Epithelial cell of prostate (primary cell): ENCODE results near the gene KIAA1958.

ENCODE experiments used
- DNase-seq: peaks from one replicate; pipeline ENCODE4 v3.0.0-alpha.2; 2011; ENCODE audit warnings: low read depth, low spot score
- H3K27ac ChIP-seq: fragments of 450-650 bp; 2 replicates; pipeline ENCODE4 v1.5.1; 2017; ENCODE audit warnings: mild to moderate bottlenecking

Gene KIAA1958, protein sequence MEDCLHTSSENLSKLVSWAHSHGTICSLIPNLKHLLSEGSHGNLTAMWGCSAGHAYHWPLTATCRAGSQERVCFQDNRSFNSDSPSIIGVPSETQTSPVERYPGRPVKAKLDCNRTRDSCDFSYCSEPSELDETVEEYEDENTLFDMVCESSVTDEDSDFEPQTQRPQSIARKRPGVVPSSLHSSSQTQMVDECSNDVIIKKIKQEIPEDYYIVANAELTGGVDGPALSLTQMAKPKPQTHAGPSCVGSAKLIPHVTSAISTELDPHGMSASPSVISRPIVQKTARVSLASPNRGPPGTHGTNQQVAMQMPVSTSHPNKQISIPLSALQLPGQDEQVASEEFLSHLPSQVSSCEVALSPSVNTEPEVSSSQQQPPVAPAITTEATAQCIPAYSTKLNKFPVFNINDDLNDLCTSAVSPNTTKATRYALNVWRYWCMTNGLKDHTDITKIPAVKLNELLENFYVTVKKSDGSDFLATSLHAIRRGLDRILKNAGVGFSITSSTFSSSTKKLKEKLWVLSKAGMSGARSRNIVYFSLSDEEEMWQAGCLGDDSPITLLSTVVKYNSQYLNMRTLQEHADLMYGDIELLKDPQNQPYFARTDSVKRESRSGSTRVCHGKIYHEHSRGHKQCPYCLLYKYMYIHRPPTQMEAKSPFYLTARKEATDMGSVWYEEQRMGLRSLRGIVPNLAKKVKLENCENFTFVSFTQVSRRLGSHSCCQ

DNA sequence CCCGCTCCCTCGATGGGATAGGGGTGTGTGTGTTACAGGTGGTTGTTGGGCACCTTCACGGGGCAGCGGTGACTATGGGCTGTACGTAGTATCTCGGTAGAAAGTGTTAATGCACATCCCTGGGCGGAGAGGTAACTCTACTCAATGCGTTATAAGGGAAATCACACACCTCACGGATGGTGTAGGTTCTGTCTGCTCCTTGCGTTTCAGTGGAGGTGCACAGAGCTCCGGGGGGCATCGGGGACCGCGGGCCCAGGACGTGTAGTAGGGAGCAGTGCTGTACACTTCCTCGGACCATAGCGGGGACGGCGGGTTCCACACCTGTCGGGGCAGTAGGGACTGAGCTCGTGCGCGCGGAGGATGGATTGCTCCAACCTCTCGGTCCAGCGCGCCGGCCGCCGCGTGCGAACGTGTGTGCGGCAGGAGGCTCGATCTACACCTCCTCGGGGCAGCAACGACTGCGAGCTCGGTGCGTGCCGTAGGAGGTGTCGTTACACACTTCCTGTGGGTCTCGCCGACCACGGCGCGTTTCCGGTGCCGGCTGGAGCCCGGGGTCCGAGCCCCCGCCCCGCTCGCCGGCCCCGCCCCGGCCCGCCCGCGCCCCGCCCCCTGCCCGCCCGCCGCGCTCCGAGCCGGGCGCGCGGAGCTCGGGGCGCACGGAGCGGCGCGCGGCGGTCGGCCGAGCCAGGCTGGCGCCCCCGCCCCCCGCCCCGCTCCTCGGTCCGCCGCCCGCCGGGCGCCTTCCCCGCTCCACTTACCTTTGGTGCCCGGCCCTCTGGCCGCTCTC, at the start of gene KIAA1958:
KIAA1958 (plus strand) TSS at position 607 of the 787 bp plus-strand sequence. CDS start 87,254 bp downstream, outside the sequence.
- DNase-seq = peak; percentile 24
- H3K27ac ChIP-seq = peak within 1 kb of the TSS; percentile 27

DNA sequence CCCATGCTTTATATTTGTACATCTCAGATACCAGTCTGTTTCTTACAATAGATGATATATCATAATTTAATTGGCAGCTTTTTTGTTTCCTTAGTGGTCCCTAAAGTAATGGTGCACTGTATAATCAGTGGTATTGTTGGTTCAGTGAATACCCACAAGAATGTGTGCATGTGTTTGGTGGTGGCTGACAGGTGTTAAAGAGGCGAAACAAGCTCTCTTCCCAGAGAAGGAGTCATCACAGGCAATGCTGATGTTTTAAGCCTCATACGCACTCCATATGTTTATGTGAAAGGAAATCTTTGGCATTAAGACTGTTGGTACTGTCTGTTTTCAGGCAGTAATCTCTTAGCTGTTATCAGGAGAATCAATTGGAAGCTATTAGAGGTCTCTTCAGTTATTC, 49.2 kb upstream of the KIAA1958 start:
- H3K27ac ChIP-seq = no peak overlapping the region
- no peak for DNase-seq

- no peak overlapping the region for H3K27ac ChIP-seq
- no peak for DNase-seq
Observed at GRCh38 chr9:112439171-112439570, 47.5 kb upstream of the KIAA1958 start.

GRCh38 chr9:112439825-112440224, 46.8 kb upstream of the KIAA1958 start:
- H3K27ac ChIP-seq = no peak overlapping the region
- DNase-seq = no peak

DNA sequence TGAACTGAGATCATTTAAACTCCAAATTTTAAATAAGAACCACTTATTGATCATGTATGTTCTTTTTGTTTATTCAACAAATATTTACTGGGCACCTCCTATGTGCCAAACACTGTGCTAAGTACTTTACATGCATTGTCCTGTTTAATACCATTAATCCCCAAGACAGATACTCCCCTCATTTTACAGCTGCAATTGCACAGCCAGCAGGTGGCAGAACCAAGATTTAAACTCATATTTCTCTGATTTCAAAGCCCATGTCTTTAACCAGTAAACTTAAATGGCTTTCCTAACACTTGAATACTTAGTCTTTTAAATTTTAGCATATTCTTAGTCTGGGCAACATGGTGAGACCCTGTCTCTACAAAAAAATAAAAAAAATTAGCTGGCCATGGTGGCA, 43.4 kb upstream of the KIAA1958 start:
- H3K27ac ChIP-seq = no peak overlapping the region
- DNase-seq = no peak

- DNase-seq = no peak
- no peak overlapping the region for H3K27ac ChIP-seq
Observed at GRCh38 chr9:112443636-112444035, 43.0 kb upstream of the KIAA1958 start.

DNA sequence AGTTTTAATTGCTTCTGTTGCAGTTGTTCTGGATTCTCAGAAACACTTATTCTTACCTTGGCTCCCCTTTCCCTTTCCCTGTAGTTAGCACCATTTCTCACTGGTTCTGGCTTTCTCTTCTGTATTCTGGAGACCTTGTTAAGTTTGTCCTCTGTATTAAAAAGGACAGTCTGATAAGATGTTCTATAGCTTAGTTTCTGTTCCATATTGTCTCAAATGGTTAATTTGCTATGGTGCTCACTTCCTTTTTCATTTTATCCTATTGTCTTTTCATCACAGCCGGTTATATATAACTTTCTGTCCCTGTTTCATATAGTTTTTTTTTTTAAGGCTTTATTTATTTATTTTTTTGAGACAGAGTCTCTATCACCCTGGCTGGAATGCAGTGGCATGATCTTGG, 41.4 kb upstream of the KIAA1958 start:
- DNase-seq = no peak
- H3K27ac ChIP-seq = no peak overlapping the region

GRCh38 chr9:112446080-112446479, 40.5 kb upstream of the KIAA1958 start:
- no peak overlapping the region for H3K27ac ChIP-seq
- no peak for DNase-seq

- H3K27ac ChIP-seq = peak overlapping the region; percentile 36
- DNase-seq = no peak
Observed at GRCh38 chr9:112446526-112446925, 40.1 kb upstream of the KIAA1958 start.

- peak overlapping the region; percentile 36 for H3K27ac ChIP-seq
- DNase-seq = peak; percentile 53
Observed at GRCh38 chr9:112447283-112447761, 39.3 kb upstream of the KIAA1958 start.

- DNase-seq = no peak
- no peak overlapping the region for H3K27ac ChIP-seq
Observed at GRCh38 chr9:112462855-112463254, 23.8 kb upstream of the KIAA1958 start.

DNA sequence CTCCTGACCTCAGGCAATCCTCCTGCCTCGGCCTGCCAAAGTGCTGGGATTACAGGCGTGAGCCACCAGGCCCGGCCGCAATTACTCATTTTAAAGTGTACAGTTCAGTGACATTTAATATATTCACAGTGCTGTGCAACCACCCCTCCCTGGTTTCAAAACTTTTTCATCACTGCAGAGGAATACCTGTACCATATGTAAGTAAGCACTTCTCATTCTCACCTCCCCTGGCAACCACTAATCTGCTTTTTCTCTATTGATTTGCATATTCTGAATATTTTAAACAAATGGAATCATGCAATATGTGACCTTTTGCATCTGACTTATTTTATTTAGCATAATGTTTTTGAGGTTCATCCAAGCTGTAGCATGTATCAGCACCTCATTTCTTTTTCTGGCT, 21.3 kb upstream of the KIAA1958 start:
- no peak for DNase-seq

DNA sequence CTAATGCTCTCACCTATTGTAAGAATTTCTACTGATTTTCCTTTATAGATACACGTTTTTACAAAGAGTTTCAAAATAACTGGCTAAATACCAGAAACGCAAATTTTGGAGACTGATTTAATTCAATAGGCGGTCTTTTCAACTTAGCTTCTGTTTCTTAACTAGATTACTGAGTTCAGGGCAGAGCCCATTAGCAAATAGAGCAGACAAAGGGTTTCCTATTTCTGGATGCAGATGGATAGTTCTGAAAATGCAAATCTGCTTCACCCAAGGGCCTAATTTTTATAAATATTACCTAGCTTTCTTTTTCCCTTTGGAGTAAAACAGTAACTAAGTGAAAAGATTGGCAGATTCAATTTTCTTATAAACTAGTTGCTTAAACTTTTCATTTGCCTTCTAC, 13.6 kb upstream of the KIAA1958 start:
- no peak for DNase-seq
- no peak overlapping the region for H3K27ac ChIP-seq

More for the DNA sequence above, 21.3 kb upstream of the KIAA1958 start:
- no peak overlapping the region for H3K27ac ChIP-seq

DNA sequence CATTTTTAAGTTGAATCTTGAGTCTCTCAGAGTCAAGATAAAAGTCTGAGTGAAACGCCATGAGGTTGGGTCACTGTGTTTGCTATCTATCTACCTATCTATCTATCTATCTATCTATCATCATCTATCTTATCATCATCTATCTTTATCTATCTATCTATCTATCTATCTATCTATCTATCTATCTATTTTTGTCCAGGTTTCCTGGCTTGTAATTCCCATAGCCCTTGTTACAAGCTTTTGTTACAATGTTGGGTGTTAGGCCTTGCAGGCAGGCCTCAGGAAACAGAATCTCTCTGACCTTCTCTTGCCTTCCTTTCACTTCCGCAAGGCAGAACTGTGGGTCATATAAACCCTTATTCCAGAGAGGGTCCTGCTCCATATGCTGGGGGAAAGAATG, 12.6 kb upstream of the KIAA1958 start:
- DNase-seq = no peak
- no peak overlapping the region for H3K27ac ChIP-seq

GRCh38 chr9:112475318-112475717, 11.3 kb upstream of the KIAA1958 start:
- no peak overlapping the region for H3K27ac ChIP-seq
- DNase-seq = no peak

DNA sequence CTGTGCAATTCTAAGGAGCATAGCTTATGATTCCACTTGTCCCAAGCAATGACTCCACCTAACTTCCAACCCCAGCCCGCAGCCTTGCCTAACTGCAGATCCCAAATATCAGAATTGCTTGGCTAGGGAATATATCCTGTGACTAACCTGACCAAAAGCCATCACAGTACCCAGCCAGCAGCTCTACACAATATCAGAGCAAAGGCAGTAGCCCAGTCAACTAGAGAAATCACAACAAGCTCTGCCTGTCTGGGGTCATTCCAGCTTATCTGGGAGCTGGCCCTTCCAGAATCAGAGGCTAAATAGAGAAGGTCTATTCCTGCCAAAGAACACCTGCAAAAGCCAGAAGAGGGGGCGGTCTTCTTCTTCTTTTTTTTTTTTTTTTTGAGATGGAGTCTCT, 9.3 kb upstream of the KIAA1958 start:
- no peak overlapping the region for H3K27ac ChIP-seq
- DNase-seq = no peak

GRCh38 chr9:112479221-112479620, 7.4 kb upstream of the KIAA1958 start:
- H3K27ac ChIP-seq = no peak overlapping the region
- DNase-seq = no peak

DNA sequence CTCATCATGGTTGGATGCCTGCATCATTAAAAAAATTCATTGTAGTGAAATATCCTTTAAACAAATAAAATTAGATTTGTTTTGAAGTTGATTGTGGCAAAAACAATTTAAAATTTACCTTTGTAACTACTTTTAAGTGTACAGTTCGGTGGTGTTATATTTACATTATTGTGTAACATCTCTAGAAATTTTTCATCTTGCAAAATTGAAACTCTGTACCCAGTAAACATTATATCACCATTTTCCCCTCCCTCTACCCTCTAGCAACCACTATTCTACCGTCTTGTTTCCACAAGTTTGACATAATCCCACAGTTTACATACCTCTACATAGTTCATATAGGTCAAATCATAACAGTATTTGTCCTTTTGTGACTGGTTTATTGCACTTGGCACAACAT, 2.0 kb upstream of the KIAA1958 start:
- DNase-seq = no peak
- no peak overlapping the region for H3K27ac ChIP-seq

DNA sequence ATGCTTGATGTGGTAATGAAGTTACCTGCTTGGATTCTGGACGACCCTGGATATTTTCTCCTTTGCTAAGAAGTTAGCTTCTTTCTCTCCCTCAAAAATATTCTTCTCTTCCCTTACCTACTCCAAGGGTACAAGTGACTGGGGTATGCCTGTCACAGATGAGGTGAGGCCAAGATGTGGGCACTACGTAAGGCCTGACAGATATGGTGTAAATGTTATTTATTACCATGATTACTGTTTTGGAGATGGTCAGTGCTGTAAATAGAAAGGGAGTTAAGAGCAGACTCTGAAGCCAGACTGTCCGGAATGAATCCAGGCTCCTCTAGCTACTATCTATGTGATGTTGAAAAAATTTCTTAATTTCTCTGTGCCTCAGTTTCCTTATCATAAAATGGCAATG, 1.1 kb upstream of the KIAA1958 start:
- no peak for DNase-seq
- H3K27ac ChIP-seq = no peak overlapping the region

DNA sequence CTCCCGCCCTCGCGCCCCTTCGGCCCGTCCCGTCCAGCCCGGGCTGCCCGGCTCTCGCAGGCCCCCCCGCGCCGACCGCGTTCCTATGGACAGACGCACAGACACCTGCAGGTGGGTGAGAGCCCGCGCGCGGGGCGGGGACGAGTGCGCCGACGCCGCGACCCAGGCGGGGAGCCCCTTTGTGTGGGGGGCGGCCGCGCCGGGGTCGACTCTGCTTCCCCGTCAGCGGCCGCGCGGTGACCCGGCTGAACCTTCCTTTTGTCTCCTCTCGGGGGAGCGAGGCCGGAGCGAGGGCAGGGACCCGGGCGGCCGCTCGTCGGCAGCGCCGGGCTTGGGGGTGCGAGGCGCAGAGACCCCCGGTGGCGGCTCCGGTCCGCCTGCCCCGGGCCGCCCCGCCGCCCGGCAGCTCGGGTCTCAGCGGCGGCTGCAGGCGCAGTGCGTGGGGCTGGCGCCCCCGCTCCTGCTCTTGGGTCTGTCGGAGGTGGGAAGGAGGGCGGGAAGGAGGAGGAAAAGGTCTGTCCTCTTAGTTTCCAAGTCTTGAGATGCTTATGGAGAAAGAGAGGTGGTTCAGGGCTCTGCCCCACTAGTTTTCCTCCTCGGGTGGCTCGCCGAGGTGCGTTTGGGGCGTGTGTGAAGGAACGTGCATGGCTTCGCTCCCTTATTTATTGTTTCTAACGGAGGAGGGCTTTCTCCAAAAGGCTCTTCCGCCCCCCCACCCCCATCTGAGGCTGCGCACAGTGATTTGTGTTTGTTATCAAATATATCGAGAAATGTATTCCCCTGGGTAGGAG, 576 bp downstream of the KIAA1958 start:
- H3K27ac ChIP-seq = no peak overlapping the region
- DNase-seq = no peak
